Activated CD8-positive, alpha-beta memory T cell treated with anti-CD3 and anti-CD28 coated beads, Interleukin-2, amount 50 U/mL, for 24 hours (primary cell): ENCODE measurements around the gene MN1.

Experiments used
- DNase-seq: peaks from one replicate; pipeline ENCODE4 v3.0.0-alpha.2; 2020; ENCODE audit errors: extremely low read depth

Gene MN1

GRCh38 chr22:27740202-27740748 is 61.3 kb downstream of the MN1 start:
- DNase-seq = no peak

GRCh38 chr22:27737521-27737920 is 64.0 kb downstream of the MN1 start:
- DNase-seq = no peak

- DNase-seq = no peak
Measured at GRCh38 chr22:27734066-27734465, 67.5 kb downstream of the MN1 start.

- DNase-seq = no peak
Measured at GRCh38 chr22:27732841-27733240, 68.7 kb downstream of the MN1 start.

- DNase-seq = no peak
Measured at GRCh38 chr22:27732391-27732790, 69.2 kb downstream of the MN1 start.

- DNase-seq = no peak
Measured at GRCh38 chr22:27731621-27732020, 69.9 kb downstream of the MN1 start.

GRCh38 chr22:27730641-27731433 is 70.7 kb downstream of the MN1 start:
- DNase-seq = no peak

GRCh38 chr22:27729246-27729645 is 72.3 kb downstream of the MN1 start:
- DNase-seq = no peak

GRCh38 chr22:27727673-27728451 is 73.7 kb downstream of the MN1 start:
- no peak for DNase-seq

GRCh38 chr22:27726686-27727449 is 74.7 kb downstream of the MN1 start:
- no peak for DNase-seq

- no peak for DNase-seq
Measured at GRCh38 chr22:27726331-27726685, 75.2 kb downstream of the MN1 start.

GRCh38 chr22:27725661-27726060 is 75.9 kb downstream of the MN1 start:
- DNase-seq = no peak

GRCh38 chr22:27724709-27725108 is 76.8 kb downstream of the MN1 start:
- no peak for DNase-seq

- DNase-seq = no peak
Measured at GRCh38 chr22:27724157-27724556, 77.4 kb downstream of the MN1 start.

- no peak for DNase-seq
Measured at GRCh38 chr22:27723708-27724107, 77.8 kb downstream of the MN1 start.

- no peak for DNase-seq
Measured at GRCh38 chr22:27723158-27723557, 78.4 kb downstream of the MN1 start.

- no peak for DNase-seq
Measured at GRCh38 chr22:27720860-27721259, 80.7 kb downstream of the MN1 start.

- no peak for DNase-seq
Measured at GRCh38 chr22:27719535-27720227, 81.9 kb downstream of the MN1 start.

- DNase-seq = no peak
Measured at GRCh38 chr22:27719036-27719347, 82.6 kb downstream of the MN1 start.

- DNase-seq = no peak
Measured at GRCh38 chr22:27718186-27719035, 83.1 kb downstream of the MN1 start.

GRCh38 chr22:27717094-27717493 is 84.5 kb downstream of the MN1 start:
- DNase-seq = no peak
